HepG2 (cell line): ENCODE measurements around the gene SNAP91. TPM values are rescaled to one million over a fixed set of nuclear protein-coding genes. Genes with fewer than 3 reads are reported as not detected.

Source experiments
- ATAC-seq: fragments of 200-7000 bp; cut with Tn5 transposase; 3 replicates; pipeline ENCODE4 v1.9.1; 2020; ENCODE audit warnings: mild to moderate bottlenecking, moderate library complexity
- BruUV-seq: library from RNA; stranded (reverse); fragments of 400-500 nt; replicated peaks from 2 replicates; lab custom pipeline; 2021; lab: Mats Ljungman, UMichigan
- CTCF ChIA-PET: fragments of 300-600 bp; formaldehyde crosslinking; extraction: SDS; loops from one replicate; lab custom pipeline; 2021; ENCODE audit warnings: low total read pairs, inconsistent platforms, low intra/inter-chr PET ratio; lab: Yijun Ruan, JAX
- POLR2A ChIA-PET: fragments of 350-600 bp; sonication (Branson Sonifier 250); formaldehyde crosslinking; loops from one replicate; lab custom pipeline; 2020; ENCODE audit warnings: antibody characterized with exemption, inconsistent platforms; lab: Yijun Ruan, JAX
- DNase-seq: peaks from one replicate; pipeline ENCODE4 v3.0.0-alpha.2; 2015; ENCODE audit warnings: low spot score
- FAIRE-seq: peaks from 3 replicates; lab custom pipeline; 2011; peaks lifted over from hg19 to GRCh38; lab: Jason Lieb, UNC
- H2AFZ ChIP-seq: one replicate; pipeline ENCODE4 v1.6.1; 2011; ENCODE audit warnings: low read length, inconsistent platforms
- H3K27ac ChIP-seq: fragments of 300-600 bp; 3 replicates; pipeline ENCODE4 v1.8.0; 2011; ENCODE audit warnings: mixed run types, mild to moderate bottlenecking, mixed read lengths, low read length, inconsistent platforms; ENCODE audit not compliant: insufficient read depth; ENCODE audit errors: extremely low read length
- H3K27me3 ChIP-seq, 2 experiments: fragments of 200-600 bp in 1 of 2; 2 replicates in 1 of 2; 3 replicates in 1 of 2; pipeline versions ENCODE4 v1.6.0 to v1.8.0; 2011; ENCODE audit warnings: low read length in 2 of 2, mild to moderate bottlenecking in 2 of 2, moderate library complexity in 2 of 2, inconsistent platforms in 1 of 2; ENCODE audit not compliant: insufficient read depth in 2 of 2, control insufficient read depth in 1 of 2
- H3K36me3 ChIP-seq, 2 experiments: fragments of 200-600 bp in 1 of 2; replicated peaks in 1 of 2; 2 replicates in 1 of 2; 3 replicates in 1 of 2; pipeline versions ENCODE4 v1.5.1 to v1.8.0; 2011; ENCODE audit warnings: low read length in 2 of 2, inconsistent platforms in 1 of 2; ENCODE audit not compliant: insufficient read depth in 2 of 2, control insufficient read depth in 1 of 2
- H3K4me1 ChIP-seq: 2 replicates; pipeline ENCODE4 v1.5.1; 2012; ENCODE audit warnings: low read length, inconsistent platforms; ENCODE audit not compliant: insufficient read depth
- H3K4me2 ChIP-seq: 2 replicates; pipeline ENCODE4 v1.6.0; 2011; ENCODE audit warnings: low read depth, low read length, inconsistent platforms
- H3K4me3 ChIP-seq, 3 experiments: fragments of 200-600 bp in 1 of 3; sonication (generic), shearing (Covaris generic) in 1 of 3; replicated peaks in 1 of 3; 2 replicates each; pipeline ENCODE4 v1.5.1; 2011 to 2016; ENCODE audit warnings: low read length in 3 of 3, inconsistent platforms in 2 of 3, low read depth in 2 of 3, mild to moderate bottlenecking in 2 of 3, control low read depth in 1 of 3, mixed read lengths in 1 of 3; ENCODE audit not compliant: insufficient read depth in 1 of 3
- H3K79me2 ChIP-seq: one replicate; pipeline ENCODE4 v1.6.1; 2011; ENCODE audit warnings: low read length, inconsistent platforms; ENCODE audit not compliant: insufficient read depth
- H3K9ac ChIP-seq: 2 replicates; pipeline ENCODE4 v1.6.0; 2011; ENCODE audit warnings: mild to moderate bottlenecking, low read depth, low read length, inconsistent platforms; ENCODE audit not compliant: insufficient read depth
- H3K9me3 ChIP-seq: 2 replicates; pipeline ENCODE4 v1.5.1; 2012; ENCODE audit warnings: mild to moderate bottlenecking, low read length
- H4K20me1 ChIP-seq: 2 replicates; pipeline ENCODE4 v1.6.0; 2011; ENCODE audit warnings: inconsistent platforms, mild to moderate bottlenecking, low read length, moderate library complexity; ENCODE audit not compliant: insufficient read depth
- ARNT ChIP-seq: fragments of 450-650 bp; IDR thresholded peaks from 2 replicates; pipeline ENCODE4 v1.6.1; 2017
- BRCA1 ChIP-seq: sonication (generic); formaldehyde crosslinking; IDR thresholded peaks from 2 replicates; pipeline ENCODE4 v1.4.0; 2020; ENCODE audit warnings: missing genetic modification reagents
- ELF4 ChIP-seq: sonication (generic); formaldehyde crosslinking; IDR thresholded peaks from 2 replicates; pipeline ENCODE4 v1.5.0; 2020; ENCODE audit warnings: missing genetic modification reagents, mild to moderate bottlenecking, moderate library complexity, borderline replicate concordance
- HNF4G ChIP-seq, 2 experiments: sonication (generic) in 1 of 2; formaldehyde crosslinking in 1 of 2; IDR thresholded peaks; 2 replicates each; pipeline versions ENCODE4 v1.4.0 to v1.6.1; 2011 to 2020; ENCODE audit warnings: borderline replicate concordance in 2 of 2, low read depth in 2 of 2, mild to moderate bottlenecking in 2 of 2, low read length in 1 of 2, missing genetic modification reagents in 1 of 2, moderate library complexity in 1 of 2
- MXI1 ChIP-seq: IDR thresholded peaks from 3 replicates; pipeline ENCODE4 v1.6.1; 2012; ENCODE audit warnings: low read depth, low read length, inconsistent platforms, borderline replicate concordance
- MYPOP ChIP-seq: sonication (generic); formaldehyde crosslinking; IDR thresholded peaks from 2 replicates; pipeline ENCODE4 v1.8.1; 2023; ENCODE audit warnings: mild to moderate bottlenecking, moderate library complexity, missing genetic modification reagents
- NR2F1 ChIP-seq, 2 experiments: fragments of 450-650 bp in 1 of 2; formaldehyde crosslinking in 1 of 2; IDR thresholded peaks; 2 replicates each; pipeline versions ENCODE4 v1.5.0 to v1.6.1; 2016 to 2020; ENCODE audit warnings: mild to moderate bottlenecking in 1 of 2, missing compliant biosample characterization in 1 of 2, missing genetic modification reagents in 1 of 2, moderate library complexity in 1 of 2
- NR2F6 ChIP-seq, 2 experiments: IDR thresholded peaks; 2 replicates each; pipeline ENCODE4 v1.6.1; 2016; ENCODE audit warnings: antibody characterized with exemption in 1 of 2, mild to moderate bottlenecking in 1 of 2
- PRDM4 ChIP-seq: sonication (generic); formaldehyde crosslinking; IDR thresholded peaks from 2 replicates; pipeline ENCODE4 v1.9.0; 2021; ENCODE audit warnings: missing genetic modification reagents, borderline replicate concordance
- SMC3 ChIP-seq: IDR thresholded peaks from 2 replicates; pipeline ENCODE4 v1.6.1; 2011; ENCODE audit warnings: low read length, improper control_type of control experiment
- ZNF619 ChIP-seq: sonication (generic); formaldehyde crosslinking; IDR thresholded peaks from 2 replicates; pipeline ENCODE4 v1.4.0; 2020; ENCODE audit warnings: mild to moderate bottlenecking, missing genetic modification reagents
- ZNF629 ChIP-seq: sonication (generic); formaldehyde crosslinking; conservative IDR thresholded peaks from 2 replicates; pipeline ENCODE4 v1.5.0; 2020; ENCODE audit warnings: missing genetic modification reagents
- WGBS: methylation state at CpG from one replicate; pipeline ENCODE4 v1.1.6; 2017; ENCODE audit warnings: low lambda C conversion rate; 5-methylcytosine and 5-hydroxymethylcytosine counted together
- in situ Hi-C: cut with HindIII; loops from 2 replicates; pipeline ENCODE4 v1.10.0; 2017; ENCODE audit warnings: low pct_unique_long_range_greater_than_20kb; ENCODE audit not compliant: extremely low pct_ligation_motif_present
- intact Hi-C: fragments of 100-400 bp; cut with micrococcal nuclease; formaldehyde crosslinking; loops from one replicate; pipeline ENCODE4 v1.10.0; 2022; ENCODE audit not compliant: unreplicated experiment
- polyA plus RNA-seq, 8 experiments: library from polyadenylated mRNA; depleted of rRNA in 3 of 8; stranded (reverse) in 7 of 8; unstranded in 1 of 8; fragments of >200 nt; fragmentation: Illumina TruSeq in 4 of 8; extraction: Trizol in 4 of 8; gene quantifications; 2 replicates each; pipeline versions ENCODE4 v1.2.1 to v1.2.3, GENCODE V29; 2011 to 2016; ENCODE audit warnings: low read depth in 4 of 8, missing spikeins in 1 of 8, mixed read lengths in 1 of 8; ENCODE audit not compliant: insufficient read depth in 1 of 8
- total RNA-seq, 5 experiments: library from RNA; depleted of rRNA; stranded (reverse); fragments of >200 nt; fragmentation: Illumina TruSeq; extraction: Trizol; gene quantifications; 2 replicates each; pipeline ENCODE4 v1.2.3, GENCODE V29; 2016; ENCODE audit warnings: low read depth in 1 of 5
- TF ChIP-seq, protein P1 (sequence below): sonication (generic); formaldehyde crosslinking; IDR thresholded peaks from 2 replicates; pipeline ENCODE4 v1.5.0; 2020; ENCODE audit warnings: mild to moderate bottlenecking, missing genetic modification reagents, moderate library complexity
- TF ChIP-seq, protein P2 (sequence below), 2 experiments: sonication (generic) in 1 of 2; formaldehyde crosslinking in 1 of 2; IDR thresholded peaks; 2 replicates each; pipeline versions ENCODE4 v1.4.0 to v1.6.1; 2018 to 2020; ENCODE audit warnings: missing genetic modification reagents in 2 of 2, borderline replicate concordance in 1 of 2, low read depth in 1 of 2, mild to moderate bottlenecking in 1 of 2, missing biosample characterization in 1 of 2

The SNAP91 gene
- total and polyA plus RNA-seq, 2 of the 13 experiments (the other 11 are each of a cell fraction or from before 2014, with no cell fraction given): not detected

- ChIA-PET CTCF (no interaction called here), POLR2A (no interaction called here)
- intact Hi-C loops (no loop called here), in situ Hi-C loops (no loop called here)
- no peaks in the 10 kb centered on the region; a peak in 1 of 5 replicates for H3K27me3 ChIP-seq
- H3K4me2 ChIP-seq: peak overlapping the region; percentile 81
- no peaks in the 10 kb centered on the region for H3K36me3 ChIP-seq
- H3K9ac ChIP-seq: no peak overlapping the region
- ATAC-seq: peak; percentile 98
- WGBS: 0% methylated on average over 2 of the region's 2 CpGs
- H4K20me1 ChIP-seq: no peaks in the 10 kb centered on the region
- H3K27ac ChIP-seq: no peak overlapping the region
- FAIRE-seq: peak; percentile 79
- H3K4me3 ChIP-seq: peak overlapping the region; percentile 48 to 59 (median 57)
- no peaks in the 10 kb centered on the region for H3K9me3 ChIP-seq
- peak; percentile 41 for DNase-seq
- BruUV-seq: no TSS peak
- H3K79me2 ChIP-seq: no peaks in the 10 kb centered on the region
- 0 out of 2 replicates have a peak, but pooled peaks cover 9% of the 10 kb centered on the region for H3K4me1 ChIP-seq
- H2AFZ ChIP-seq: peak overlapping the region; percentile 17
- TF ChIP-seq, protein P1, sequence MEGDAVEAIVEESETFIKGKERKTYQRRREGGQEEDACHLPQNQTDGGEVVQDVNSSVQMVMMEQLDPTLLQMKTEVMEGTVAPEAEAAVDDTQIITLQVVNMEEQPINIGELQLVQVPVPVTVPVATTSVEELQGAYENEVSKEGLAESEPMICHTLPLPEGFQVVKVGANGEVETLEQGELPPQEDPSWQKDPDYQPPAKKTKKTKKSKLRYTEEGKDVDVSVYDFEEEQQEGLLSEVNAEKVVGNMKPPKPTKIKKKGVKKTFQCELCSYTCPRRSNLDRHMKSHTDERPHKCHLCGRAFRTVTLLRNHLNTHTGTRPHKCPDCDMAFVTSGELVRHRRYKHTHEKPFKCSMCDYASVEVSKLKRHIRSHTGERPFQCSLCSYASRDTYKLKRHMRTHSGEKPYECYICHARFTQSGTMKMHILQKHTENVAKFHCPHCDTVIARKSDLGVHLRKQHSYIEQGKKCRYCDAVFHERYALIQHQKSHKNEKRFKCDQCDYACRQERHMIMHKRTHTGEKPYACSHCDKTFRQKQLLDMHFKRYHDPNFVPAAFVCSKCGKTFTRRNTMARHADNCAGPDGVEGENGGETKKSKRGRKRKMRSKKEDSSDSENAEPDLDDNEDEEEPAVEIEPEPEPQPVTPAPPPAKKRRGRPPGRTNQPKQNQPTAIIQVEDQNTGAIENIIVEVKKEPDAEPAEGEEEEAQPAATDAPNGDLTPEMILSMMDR (CRISPR knock-in tag): peak; percentile 65
- no peak for TF ChIP-seq MXI1
- peak in 1 of 2 experiments; percentile 23; a peak in 1 of 4 replicates for TF ChIP-seq NR2F1 (CRISPR knock-in tag; IDR thresholded peaks at IDR 0.05)
- TF ChIP-seq ZNF619: no peak
- peak; percentile 30; the same call in 1 of the 2 replicates for TF ChIP-seq NR2F6 (IDR thresholded peaks at IDR 0.05)
- TF ChIP-seq NR2F6 (CRISPR knock-in tag; IDR thresholded peaks at IDR 0.05): 0 out of 2 replicates have a peak, but pooled peaks have one; percentile 39
- TF ChIP-seq HNF4G (IDR thresholded peaks at IDR 0.05; ENCODE audit: borderline replicate concordance, low read depth, low read length): no peak
- no peak for TF ChIP-seq HNF4G (CRISPR knock-in tag; IDR thresholded peaks at IDR 0.05; ENCODE audit: borderline replicate concordance, low read depth)
- no peak for TF ChIP-seq ARNT
- TF ChIP-seq BRCA1 (CRISPR knock-in tag): no peak
- peak; percentile 5; the same call in 1 of the 2 replicates for TF ChIP-seq SMC3
- no peak for TF ChIP-seq ELF4 (CRISPR knock-in tag)
- TF ChIP-seq, protein P2, sequence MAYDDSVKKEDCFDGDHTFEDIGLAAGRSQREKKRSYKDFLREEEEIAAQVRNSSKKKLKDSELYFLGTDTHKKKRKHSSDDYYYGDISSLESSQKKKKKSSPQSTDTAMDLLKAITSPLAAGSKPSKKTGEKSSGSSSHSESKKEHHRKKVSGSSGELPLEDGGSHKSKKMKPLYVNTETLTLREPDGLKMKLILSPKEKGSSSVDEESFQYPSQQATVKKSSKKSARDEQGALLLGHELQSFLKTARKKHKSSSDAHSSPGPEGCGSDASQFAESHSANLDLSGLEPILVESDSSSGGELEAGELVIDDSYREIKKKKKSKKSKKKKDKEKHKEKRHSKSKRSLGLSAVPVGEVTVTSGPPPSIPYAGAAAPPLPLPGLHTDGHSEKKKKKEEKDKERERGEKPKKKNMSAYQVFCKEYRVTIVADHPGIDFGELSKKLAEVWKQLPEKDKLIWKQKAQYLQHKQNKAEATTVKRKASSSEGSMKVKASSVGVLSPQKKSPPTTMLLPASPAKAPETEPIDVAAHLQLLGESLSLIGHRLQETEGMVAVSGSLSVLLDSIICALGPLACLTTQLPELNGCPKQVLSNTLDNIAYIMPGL (CRISPR knock-in tag; IDR thresholded peaks at IDR 0.05; ENCODE audit: borderline replicate concordance in 1 of 2, low read depth in 1 of 2): 0 out of 4 replicates have a peak, but pooled peaks of 1 of the 2 experiments have one; percentile 31
- no peak for TF ChIP-seq ZNF629 (CRISPR knock-in tag)
- no peak for TF ChIP-seq MYPOP (CRISPR knock-in tag)
- TF ChIP-seq PRDM4 (CRISPR knock-in tag): no peak
These were observed 116.0 kb downstream of the SNAP91 start for GRCh38 chr6:83592770-83593394.
